ENCODE measurements around the gene RCOR2. TPM values are rescaled to one million over a fixed set of nuclear protein-coding genes. Genes with fewer than 3 reads are reported as not detected.

Gene RCOR2
- total RNA-seq, 2 experiments from 2014 or later: 0.61 to 2.1 TPM

- DNase-seq (no peak), ATAC-seq (no peak)
- ChIA-PET CTCF (interaction anchor here (0.9 to 3.8 kb wide), 6 partner anchors 12 to 69 kb away, joined by 4 to 13 read pairs (median 4); partner anchors contain the start of gene MARK2), POLR2A (interaction anchor here (1.1 to 1.6 kb wide), 2 partner anchors 11 to 39 kb away, joined by 3 to 4 read pairs; no protein-coding TSS in a partner anchor)
- Mint-ChIP-seq H3K4me1 (ENCODE audit: low read depth) (peaks cover 83% of the 10 kb centered on the region), H3K9me3 (no peaks in the 10 kb centered on the region), H3K4me3 (no peak overlapping the region), H3K36me3 (ENCODE audit: low read depth) (peaks cover 32% of the 10 kb centered on the region), H3K27me3 (no peaks in the 10 kb centered on the region), H3K27ac (no peak overlapping the region)
- intact Hi-C loops (cut with micrococcal nuclease): no loop called here
- no peak for TF ChIP-seq CTCF (IDR thresholded peaks at IDR 0.05)
Measured at GRCh38 chr11:63876616-63877015, 40.3 kb downstream of the RCOR2 start.

GRCh38 chr11:63875506-63876065 lies 41.4 kb downstream of the RCOR2 start:
- no peak for ATAC-seq
- H3K27ac Mint-ChIP-seq: no peak overlapping the region

GRCh38 chr11:63874511-63874910 lies 42.5 kb downstream of the RCOR2 start:
- H3K27me3 Mint-ChIP-seq: no peaks in the 10 kb centered on the region
- DNase-seq: no peak
- peaks cover 30% of the 10 kb centered on the region for H3K36me3 Mint-ChIP-seq (ENCODE audit: low read depth)
- CTCF ChIA-PET: interaction anchor here (0.8 to 3.8 kb wide), 3 partner anchors 9 to 71 kb away, joined by 3 to 13 read pairs (median 4); partner anchors contain the start of gene MARK2
- no peak for ATAC-seq
- no peak overlapping the region for H3K4me3 Mint-ChIP-seq
- POLR2A ChIA-PET: interaction anchor here (1.3 kb wide), 1 partner anchor 27 kb away, joined by 3 read pairs; no protein-coding TSS in a partner anchor
- intact Hi-C loops (cut with micrococcal nuclease): loop anchor here (5.0 kb wide), 1 partner anchor 37 kb away; the partner anchor contains the start of gene MARK2
- H3K4me1 Mint-ChIP-seq (ENCODE audit: low read depth): peaks cover 82% of the 10 kb centered on the region
- H3K9me3 Mint-ChIP-seq: no peaks in the 10 kb centered on the region
- H3K27ac Mint-ChIP-seq: no peak overlapping the region
- TF ChIP-seq CTCF (IDR thresholded peaks at IDR 0.05): no peak

More at GRCh38 chr11:63875506-63876065, 41.4 kb downstream of the RCOR2 start:
- ChIA-PET POLR2A (interaction anchor here (1.1 to 1.6 kb wide), 2 partner anchors 10 to 38 kb away, joined by 3 to 4 read pairs; no protein-coding TSS in a partner anchor), CTCF (interaction anchor here (0.8 to 3.8 kb wide), 7 partner anchors 8 to 70 kb away, joined by 3 to 13 read pairs (median 4); partner anchors contain the start of gene MARK2)
- intact Hi-C loops (cut with micrococcal nuclease): no loop called here
- Mint-ChIP-seq H3K9me3 (no peaks in the 10 kb centered on the region), H3K27me3 (no peaks in the 10 kb centered on the region), H3K36me3 (ENCODE audit: low read depth) (peaks cover 31% of the 10 kb centered on the region), H3K4me3 (no peak overlapping the region), H3K4me1 (ENCODE audit: low read depth) (peaks cover 81% of the 10 kb centered on the region)
- DNase-seq: no peak
- TF ChIP-seq CTCF (IDR thresholded peaks at IDR 0.05): no peak

GRCh38 chr11:63873311-63873710 lies 43.7 kb downstream of the RCOR2 start:
- no peak overlapping the region for H3K4me3 Mint-ChIP-seq
- no peaks in the 10 kb centered on the region for H3K9me3 Mint-ChIP-seq
- ChIA-PET POLR2A (interaction anchor here (1.3 to 1.8 kb wide), 3 partner anchors 10 to 26 kb away, joined by 3 to 9 read pairs (median 5); no protein-coding TSS in a partner anchor), CTCF (interaction anchor here (1.1 to 2.4 kb wide), 5 partner anchors 10 to 128 kb away, joined by 4 to 15 read pairs (median 5); no protein-coding TSS in a partner anchor)
- H3K27ac Mint-ChIP-seq: no peak overlapping the region
- peaks cover 84% of the 10 kb centered on the region for H3K4me1 Mint-ChIP-seq (ENCODE audit: low read depth)
- TF ChIP-seq CTCF (IDR thresholded peaks at IDR 0.05): no peak
- DNase-seq (no peak), ATAC-seq (no peak)
- peaks cover 27% of the 10 kb centered on the region for H3K36me3 Mint-ChIP-seq (ENCODE audit: low read depth)
- intact Hi-C loops (cut with micrococcal nuclease): loop anchor here (5.0 kb wide), 1 partner anchor 36 kb away; the partner anchor contains the start of gene MARK2
- no peaks in the 10 kb centered on the region for H3K27me3 Mint-ChIP-seq

DNA sequence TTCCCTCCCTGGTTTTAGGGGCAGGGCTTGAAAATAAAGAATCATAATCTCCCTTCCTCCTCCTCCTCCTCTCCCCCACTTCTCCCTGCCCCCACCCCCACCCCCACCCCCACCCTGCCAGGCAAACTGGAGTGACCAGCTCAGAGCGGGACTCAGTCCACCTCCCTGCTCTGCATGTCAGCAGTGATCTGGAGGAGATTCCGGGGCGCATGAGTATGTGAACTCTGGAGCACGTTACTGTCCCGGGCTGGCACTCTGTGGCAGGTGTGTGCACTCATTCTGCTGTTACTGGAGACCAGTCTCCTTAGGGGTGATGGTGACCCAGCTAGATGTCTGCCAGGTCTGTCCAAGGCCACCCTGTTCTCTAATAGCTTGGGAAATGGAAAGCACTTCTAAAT lies 44.2 kb downstream of the RCOR2 start:
- ChIA-PET CTCF (interaction anchor here (0.7 to 2.4 kb wide), 7 partner anchors 10 to 128 kb away, joined by 3 to 15 read pairs (median 5); no protein-coding TSS in a partner anchor), POLR2A (interaction anchor here (0.9 to 1.8 kb wide), 3 partner anchors 11 to 47 kb away, joined by 3 to 9 read pairs (median 5); no protein-coding TSS in a partner anchor)
- H3K27ac Mint-ChIP-seq: no peak overlapping the region
- intact Hi-C loops (cut with micrococcal nuclease): loop anchor here (5.0 kb wide), 1 partner anchor 35 kb away; the partner anchor contains the start of gene MARK2
- H3K27me3 Mint-ChIP-seq: no peaks in the 10 kb centered on the region
- DNase-seq (no peak), ATAC-seq (no peak)
- H3K9me3 Mint-ChIP-seq: no peaks in the 10 kb centered on the region
- no peak overlapping the region for H3K4me3 Mint-ChIP-seq
- no peak for TF ChIP-seq CTCF (IDR thresholded peaks at IDR 0.05)
- H3K36me3 Mint-ChIP-seq (ENCODE audit: low read depth): peaks cover 25% of the 10 kb centered on the region
- peaks cover 82% of the 10 kb centered on the region for H3K4me1 Mint-ChIP-seq (ENCODE audit: low read depth)
